ES-I3 (cell line): ENCODE data around the gene VGLL4.
"Not testable (repeated sequence)": the region's sequence is repeated elsewhere in the genome, so short reads cannot be mapped to it uniquely, and the experiment has no call there.

Experiments
- H3K36me3 ChIP-seq: 2 replicates; pipeline ENCODE4 v1.6.1; 2013; ENCODE audit warnings: mild to moderate bottlenecking, low read length, control low read depth, moderate library complexity; ENCODE audit not compliant: insufficient read depth
- H3K4me1 ChIP-seq: 2 replicates; pipeline ENCODE4 v1.6.1; 2013; ENCODE audit warnings: mild to moderate bottlenecking, control low read depth, low read length; ENCODE audit not compliant: insufficient read depth
- H3K9ac ChIP-seq: 2 replicates; pipeline ENCODE4 v1.6.1; 2013; ENCODE audit warnings: low read depth, mild to moderate bottlenecking, low read length, moderate library complexity
- H3K9me3 ChIP-seq: 2 replicates; pipeline ENCODE4 v1.6.1; 2013; ENCODE audit warnings: mild to moderate bottlenecking, low read length, moderate library complexity; ENCODE audit not compliant: control insufficient read depth, insufficient read depth

The VGLL4 gene

GRCh38 chr3:11536132-11536935, 107.4 kb downstream of the VGLL4 start:
- no peak overlapping the region for H3K9ac ChIP-seq
- H3K36me3 ChIP-seq = no peaks in the 10 kb centered on the region
- H3K4me1 ChIP-seq = no peaks in the 10 kb centered on the region
- no peaks in the 10 kb centered on the region for H3K9me3 ChIP-seq

GRCh38 chr3:11535243-11535960, 108.3 kb downstream of the VGLL4 start:
- H3K9me3 ChIP-seq = no peaks in the 10 kb centered on the region
- H3K4me1 ChIP-seq = no peaks in the 10 kb centered on the region
- no peaks in the 10 kb centered on the region for H3K36me3 ChIP-seq
- no peak overlapping the region for H3K9ac ChIP-seq

GRCh38 chr3:11534793-11535101, 109.0 kb downstream of the VGLL4 start:
- Histone ChIP-seq H3K4me1 (no peaks in the 10 kb centered on the region), H3K9me3 (no peaks in the 10 kb centered on the region), H3K9ac (no peak overlapping the region), H3K36me3 (no peaks in the 10 kb centered on the region)

- no peaks in the 10 kb centered on the region for H3K4me1 ChIP-seq
- no peak overlapping the region for H3K9ac ChIP-seq
- H3K36me3 ChIP-seq = no peaks in the 10 kb centered on the region
- H3K9me3 ChIP-seq = no peaks in the 10 kb centered on the region
Observed at GRCh38 chr3:11534011-11534792, 109.5 kb downstream of the VGLL4 start.

- Histone ChIP-seq H3K9ac (no peak overlapping the region), H3K4me1 (no peaks in the 10 kb centered on the region), H3K36me3 (no peaks in the 10 kb centered on the region), H3K9me3 (no peaks in the 10 kb centered on the region)
Observed at GRCh38 chr3:11532931-11533391, 110.8 kb downstream of the VGLL4 start.

GRCh38 chr3:11530153-11530721, 113.5 kb downstream of the VGLL4 start:
- H3K4me1 ChIP-seq = no peaks in the 10 kb centered on the region
- no peak overlapping the region for H3K9ac ChIP-seq
- H3K9me3 ChIP-seq = no peaks in the 10 kb centered on the region
- no peaks in the 10 kb centered on the region for H3K36me3 ChIP-seq

GRCh38 chr3:11529281-11529680, 114.4 kb downstream of the VGLL4 start:
- H3K9me3 ChIP-seq = no peaks in the 10 kb centered on the region

GRCh38 chr3:11526121-11526520, 117.6 kb downstream of the VGLL4 start:
- not testable (repeated sequence) for H3K9ac ChIP-seq, H3K4me1 ChIP-seq, H3K9me3 ChIP-seq, H3K36me3 ChIP-seq

More at GRCh38 chr3:11529281-11529680, 114.4 kb downstream of the VGLL4 start:
- H3K4me1 ChIP-seq = no peaks in the 10 kb centered on the region
- H3K9ac ChIP-seq = no peak overlapping the region
- H3K36me3 ChIP-seq = no peaks in the 10 kb centered on the region

- Histone ChIP-seq H3K4me1 (no peaks in the 10 kb centered on the region), H3K36me3 (no peaks in the 10 kb centered on the region), H3K9ac (no peak overlapping the region), H3K9me3 (no peaks in the 10 kb centered on the region)
Observed at GRCh38 chr3:11523572-11524101, 120.1 kb downstream of the VGLL4 start.

- Histone ChIP-seq H3K4me1 (no peaks in the 10 kb centered on the region), H3K9ac (no peak overlapping the region), H3K9me3 (no peaks in the 10 kb centered on the region), H3K36me3 (no peaks in the 10 kb centered on the region)
Observed at GRCh38 chr3:11522953-11523571, 120.7 kb downstream of the VGLL4 start.

- no peaks in the 10 kb centered on the region for H3K36me3 ChIP-seq
- H3K4me1 ChIP-seq = no peaks in the 10 kb centered on the region
- no peak overlapping the region for H3K9ac ChIP-seq
- no peaks in the 10 kb centered on the region for H3K9me3 ChIP-seq
Observed at GRCh38 chr3:11522398-11522715, 121.4 kb downstream of the VGLL4 start.

GRCh38 chr3:11521167-11521566, 122.5 kb downstream of the VGLL4 start:
- no peaks in the 10 kb centered on the region for H3K9me3 ChIP-seq
- H3K4me1 ChIP-seq = no peaks in the 10 kb centered on the region
- H3K9ac ChIP-seq = no peak overlapping the region
- H3K36me3 ChIP-seq = no peaks in the 10 kb centered on the region

GRCh38 chr3:11517601-11518000, 126.1 kb downstream of the VGLL4 start:
- 0 out of 2 replicates have a peak, but pooled peaks cover 6% of the 10 kb centered on the region for H3K4me1 ChIP-seq
- no peak overlapping the region for H3K9ac ChIP-seq
- no peaks in the 10 kb centered on the region for H3K36me3 ChIP-seq
- no peaks in the 10 kb centered on the region for H3K9me3 ChIP-seq
